Muscle of leg (tissue), 11 donors: Measurements from ENCODE around the gene PPM1H. TPM values are rescaled to one million over a fixed set of nuclear protein-coding genes. Genes with fewer than 3 reads are reported as not detected.

Experiments
- DNase-seq: peaks from one replicate; pipeline ENCODE4 v3.0.0; 2013
- H3K27ac ChIP-seq: one replicate; pipeline ENCODE4 v1.5.1; 2013; ENCODE audit warnings: mild to moderate bottlenecking, low read length, control low read depth
- H3K27me3 ChIP-seq: one replicate; pipeline ENCODE4 v1.6.1; 2013; ENCODE audit warnings: low read length; ENCODE audit not compliant: control insufficient read depth, insufficient read depth
- H3K36me3 ChIP-seq: one replicate; pipeline ENCODE4 v1.6.1; 2013; ENCODE audit warnings: low read length; ENCODE audit not compliant: control insufficient read depth, insufficient read depth
- H3K4me1 ChIP-seq: one replicate; pipeline ENCODE4 v1.6.1; 2013; ENCODE audit warnings: low read length; ENCODE audit not compliant: control insufficient read depth, insufficient read depth
- H3K4me3 ChIP-seq: one replicate; pipeline ENCODE4 v1.5.1; 2013; ENCODE audit warnings: low read length, control low read depth
- H3K9me3 ChIP-seq: replicated peaks from 2 replicates; pipeline ENCODE4 v1.6.1; 2013; ENCODE audit warnings: low read depth, low read length; ENCODE audit not compliant: control insufficient read depth
- WGBS: methylation state at CpG from one replicate; pipeline ENCODE4 v1.1.5; 2013; ENCODE audit warnings: missing lambda C conversion rate; ENCODE audit not compliant: insufficient coverage; 5-methylcytosine and 5-hydroxymethylcytosine counted together
- polyA plus RNA-seq, 8 donors: library from polyadenylated mRNA; unstranded; fragments of 120-200 nt; gene quantifications; one replicate each; pipeline versions ENCODE4 v1.2.1 to v1.2.3, GENCODE V29; 2013; ENCODE audit warnings: inconsistent platforms in 1 of 8, low replicate concordance in 1 of 8; ENCODE audit not compliant: insufficient read length in 8 of 8, insufficient read depth in 1 of 8
- total RNA-seq: library from RNA; stranded (reverse); fragments of 120-200 nt; gene quantifications from one replicate; pipeline ENCODE4 v1.2.4, GENCODE V29; 2013

Gene PPM1H
- total and polyA plus RNA-seq, 9 donors: 2.7 to 4.2 (median 3.4) TPM

- H3K4me1 ChIP-seq: no peaks in the 10 kb centered on the region
- WGBS: 100% methylated on average over 1 of the region's 2 CpGs
- no peak for DNase-seq
- no peaks in the 10 kb centered on the region for H3K27me3 ChIP-seq
- H3K4me3 ChIP-seq: no peak overlapping the region
- no peak overlapping the region for H3K27ac ChIP-seq
- no peaks in the 10 kb centered on the region for H3K36me3 ChIP-seq
- no peaks in the 10 kb centered on the region for H3K9me3 ChIP-seq
These were observed 131.2 kb downstream of the PPM1H start for GRCh38 chr12:62803756-62804155.

- no peaks in the 10 kb centered on the region for H3K9me3 ChIP-seq
- no peaks in the 10 kb centered on the region for H3K27me3 ChIP-seq
- no peak for DNase-seq
- no CpG with 5 or more reads among the region's 4 CpGs for WGBS
- H3K4me3 ChIP-seq: no peak overlapping the region
- H3K27ac ChIP-seq: no peak overlapping the region
- no peaks in the 10 kb centered on the region for H3K4me1 ChIP-seq
- no peaks in the 10 kb centered on the region for H3K36me3 ChIP-seq
These were observed 132.0 kb downstream of the PPM1H start for GRCh38 chr12:62802984-62803383.

GRCh38 chr12:62802321-62802720, 132.6 kb downstream of the PPM1H start:
- Histone ChIP-seq H3K9me3 (no peaks in the 10 kb centered on the region), H3K27ac (no peak overlapping the region), H3K4me3 (no peak overlapping the region), H3K4me1 (no peaks in the 10 kb centered on the region), H3K36me3 (no peaks in the 10 kb centered on the region), H3K27me3 (no peaks in the 10 kb centered on the region)
- DNase-seq: no peak
- WGBS: 100% methylated on average over 4 of the region's 7 CpGs

- DNase-seq: no peak
These were observed 133.2 kb downstream of the PPM1H start for GRCh38 chr12:62801796-62802195.

GRCh38 chr12:62800707-62801400, 134.1 kb downstream of the PPM1H start:
- no peak for DNase-seq
- Histone ChIP-seq H3K9me3 (no peaks in the 10 kb centered on the region), H3K27me3 (no peaks in the 10 kb centered on the region), H3K27ac (no peak overlapping the region), H3K4me1 (no peaks in the 10 kb centered on the region), H3K4me3 (no peak overlapping the region), H3K36me3 (no peaks in the 10 kb centered on the region)
- WGBS: 44% methylated on average over 7 of the region's 13 CpGs

More at GRCh38 chr12:62801796-62802195, 133.2 kb downstream of the PPM1H start:
- no peaks in the 10 kb centered on the region for H3K27me3 ChIP-seq
- no peaks in the 10 kb centered on the region for H3K36me3 ChIP-seq
- 91% methylated on average over 28 of the region's 28 CpGs for WGBS
- no peaks in the 10 kb centered on the region for H3K9me3 ChIP-seq
- no peak overlapping the region for H3K4me3 ChIP-seq
- H3K27ac ChIP-seq: no peak overlapping the region
- no peaks in the 10 kb centered on the region for H3K4me1 ChIP-seq

DNA sequence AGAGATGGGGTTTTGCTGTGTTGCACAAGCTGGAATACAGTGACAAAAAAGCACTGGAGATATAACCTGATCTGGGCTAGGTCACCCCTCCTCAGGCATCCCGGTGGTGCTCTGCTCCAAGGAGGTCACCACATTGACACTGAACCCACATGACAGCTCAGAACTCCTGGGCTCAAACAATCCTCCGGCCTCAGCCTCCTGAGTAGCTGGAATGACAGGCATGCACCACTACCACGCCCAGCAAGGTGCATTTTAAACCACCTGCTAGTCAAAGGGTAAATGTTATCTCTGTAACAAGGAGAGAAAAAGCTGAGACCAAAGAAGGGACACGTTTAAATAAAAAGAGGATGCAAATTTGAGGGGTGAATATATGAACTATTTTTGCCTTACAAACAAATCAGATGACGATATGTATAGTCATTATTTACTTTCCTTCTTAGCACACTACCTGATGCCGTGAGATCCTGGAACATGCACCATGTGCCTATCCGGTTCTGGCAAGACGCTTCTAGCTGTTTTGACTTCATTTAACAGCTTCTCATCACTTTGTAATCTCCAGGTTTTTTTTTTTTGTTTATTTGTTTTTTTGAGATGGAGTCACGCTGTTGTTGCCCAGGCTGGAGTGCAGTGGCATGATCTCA, 135.1 kb downstream of the PPM1H start:
- no peak overlapping the region for H3K4me3 ChIP-seq
- no peaks in the 10 kb centered on the region for H3K27me3 ChIP-seq
- H3K9me3 ChIP-seq: no peaks in the 10 kb centered on the region
- 78% methylated on average over 1 of the region's 9 CpGs for WGBS
- no peak overlapping the region for H3K27ac ChIP-seq
- no peaks in the 10 kb centered on the region for H3K4me1 ChIP-seq
- no peak for DNase-seq
- H3K36me3 ChIP-seq: no peaks in the 10 kb centered on the region

DNA sequence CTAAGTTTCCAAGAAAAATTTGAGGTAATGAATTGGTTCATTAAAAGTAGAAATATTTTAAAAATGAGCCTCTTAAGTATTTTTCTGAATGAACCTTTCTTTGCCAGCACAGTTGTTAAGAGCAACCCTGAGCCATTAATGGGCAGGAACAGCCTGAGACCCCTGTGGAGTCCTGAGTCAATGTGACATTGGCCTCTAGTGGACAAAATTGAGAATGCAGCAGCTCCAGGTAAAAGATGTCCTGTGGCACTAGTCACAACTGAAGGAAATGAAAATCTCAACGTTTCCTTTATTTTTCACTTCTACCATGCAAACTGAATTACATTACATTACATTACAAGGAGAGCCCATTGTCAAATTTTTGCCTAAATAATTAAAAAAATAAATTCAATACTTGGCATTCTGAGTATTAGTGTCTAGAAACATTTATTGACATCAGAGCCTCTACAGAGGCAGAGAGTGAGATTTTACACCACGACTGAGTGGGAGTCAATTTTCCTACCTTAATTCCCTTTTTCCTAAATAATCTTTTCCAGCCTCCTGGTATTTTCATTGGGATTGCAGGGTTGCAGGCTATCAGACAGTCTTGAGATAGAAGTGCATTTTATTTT, 135.7 kb downstream of the PPM1H start:
- Histone ChIP-seq H3K27me3 (no peaks in the 10 kb centered on the region), H3K4me3 (no peak overlapping the region), H3K36me3 (no peaks in the 10 kb centered on the region), H3K27ac (no peak overlapping the region), H3K4me1 (no peaks in the 10 kb centered on the region), H3K9me3 (no peaks in the 10 kb centered on the region)
- DNase-seq: peak; percentile 88
- no CpG with 5 or more reads among the region's 2 CpGs for WGBS

- Histone ChIP-seq H3K36me3 (no peaks in the 10 kb centered on the region), H3K4me1 (peaks cover 6% of the 10 kb centered on the region), H3K4me3 (no peak overlapping the region), H3K27me3 (no peaks in the 10 kb centered on the region), H3K9me3 (no peaks in the 10 kb centered on the region), H3K27ac (no peak overlapping the region)
- WGBS: no CpG with 5 or more reads among the region's 1 CpG
- DNase-seq: no peak
These were observed 140.7 kb downstream of the PPM1H start for GRCh38 chr12:62794218-62794583.

DNA sequence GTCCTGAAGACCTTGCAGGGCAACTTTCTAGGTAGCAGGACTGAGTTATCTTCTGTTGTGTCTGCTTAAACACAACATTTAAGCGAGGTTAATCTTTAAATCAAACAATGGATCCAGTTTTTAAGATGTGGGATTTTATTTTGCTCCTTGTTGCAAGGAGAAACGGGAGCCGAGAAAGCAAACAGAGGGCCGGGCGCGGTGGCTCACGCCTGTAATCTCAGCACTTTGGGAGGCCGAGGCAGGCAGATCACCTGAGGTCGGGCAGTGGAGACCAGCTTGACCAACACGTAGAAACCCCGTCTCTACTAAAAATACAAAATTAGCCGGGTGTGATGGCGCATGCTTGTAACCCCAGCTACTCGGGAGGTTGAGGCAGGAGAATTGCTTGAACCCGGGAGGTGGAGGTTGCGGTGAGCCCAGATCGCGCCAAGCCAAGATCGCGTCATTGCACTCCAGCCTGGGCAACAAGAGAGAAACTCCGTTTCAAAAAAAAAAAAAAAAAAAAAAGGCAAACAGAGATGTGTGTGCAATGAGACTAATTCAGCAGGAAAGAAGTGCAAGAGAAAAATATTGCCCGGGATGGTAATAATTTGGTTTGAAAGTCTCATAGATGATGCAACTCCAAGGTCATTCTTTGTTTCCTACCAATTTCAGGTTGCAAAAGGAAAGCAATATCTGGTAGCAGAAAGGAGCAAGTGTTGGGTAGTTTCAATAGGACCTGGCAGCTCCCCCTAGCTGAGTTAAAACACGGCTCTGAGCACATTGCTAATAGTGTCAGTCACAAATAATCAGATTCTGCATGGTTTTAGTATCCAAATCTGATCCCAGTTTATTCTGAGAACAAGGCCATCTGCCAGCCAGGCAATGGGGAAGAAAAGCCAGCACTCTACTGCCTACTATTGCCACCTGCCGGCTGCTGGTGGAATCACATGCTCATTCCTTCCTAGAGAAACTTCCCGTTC, 141.4 kb downstream of the PPM1H start:
- Histone ChIP-seq H3K27ac (peak overlapping the region; percentile 13), H3K4me3 (no peak overlapping the region)
- WGBS: 88% methylated on average over 13 of the region's 25 CpGs

More for the DNA sequence above, 141.4 kb downstream of the PPM1H start:
- H3K4me1 ChIP-seq: peaks cover 6% of the 10 kb centered on the region
- H3K9me3 ChIP-seq: no peaks in the 10 kb centered on the region
- H3K36me3 ChIP-seq: no peaks in the 10 kb centered on the region
- DNase-seq: peak; percentile 95
- H3K27me3 ChIP-seq: no peaks in the 10 kb centered on the region
